ENCODE results near the gene RAB27B.

RAB27B gene

DNA sequence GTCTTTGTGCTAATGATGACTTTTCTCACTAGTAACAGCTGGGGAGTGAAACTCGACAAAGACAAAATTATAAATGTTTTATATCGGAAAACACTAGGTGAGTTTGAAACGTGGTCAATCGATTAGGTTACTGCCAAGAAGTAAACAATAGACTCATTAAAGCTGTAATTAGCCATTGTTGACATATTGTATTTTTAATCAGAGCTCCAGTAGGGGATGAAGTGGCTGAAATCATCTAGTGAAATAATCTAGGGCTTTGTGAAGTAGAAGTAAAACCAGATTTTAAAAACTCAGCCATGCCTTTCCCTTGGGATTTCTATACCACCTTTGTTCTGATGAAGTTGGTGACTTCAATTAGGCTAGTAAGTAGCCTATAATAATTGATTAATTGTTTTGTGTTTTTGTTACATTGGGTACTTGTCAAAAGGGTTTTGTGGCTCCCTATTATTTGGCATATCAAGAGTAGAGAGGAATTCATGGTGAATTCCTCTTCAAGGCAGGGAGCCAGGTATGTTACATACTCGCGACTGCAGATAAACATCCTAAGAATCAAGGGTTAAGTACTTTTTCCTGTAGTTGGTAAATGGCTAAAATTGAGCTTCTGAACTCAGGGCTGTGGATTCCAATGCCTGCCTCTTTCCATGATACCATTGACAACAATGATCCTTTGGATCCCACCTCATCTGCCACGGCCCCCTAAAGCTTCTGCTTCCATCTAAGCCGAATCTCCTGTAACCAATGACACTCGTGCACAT lies 31.6 kb downstream of the RAB27B start:
- no peak for TF ChIP-seq CTCF (IDR thresholded peaks at IDR 0.05; ENCODE audit: control insufficient read depth, extremely low read depth, insufficient read depth)
- no peak overlapping the region for H3K4me3 ChIP-seq (ENCODE audit: low read depth, low read length)
- no peak for DNase-seq (ENCODE audit: low read depth)

- DNase-seq (ENCODE audit: low read depth), result no peak
- TF ChIP-seq CTCF (IDR thresholded peaks at IDR 0.05; ENCODE audit: control insufficient read depth, extremely low read depth, insufficient read depth), result no peak
- no peak overlapping the region for H3K4me3 ChIP-seq (ENCODE audit: low read depth, low read length)
Measured at GRCh38 chr18:54860941-54861340, 32.7 kb downstream of the RAB27B start.

DNA sequence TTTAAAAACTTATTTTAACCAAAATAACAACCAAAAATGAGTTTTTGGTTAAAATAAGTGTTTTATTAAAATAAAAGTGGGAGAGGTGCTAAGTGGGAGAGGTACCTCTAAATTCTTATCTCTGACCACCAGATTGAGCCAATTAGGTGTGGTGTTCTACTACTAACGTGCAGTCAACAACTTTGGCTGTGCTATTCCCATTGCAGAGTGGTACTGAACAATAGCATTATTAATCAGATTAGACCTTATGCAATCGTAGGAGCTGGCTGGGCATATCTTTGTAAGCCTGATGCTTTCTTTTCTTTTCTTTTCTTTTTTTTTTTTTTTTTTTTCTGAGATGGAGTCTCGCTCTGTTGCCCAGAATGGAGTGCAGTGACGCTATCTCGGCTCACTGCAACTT lies 38.9 kb downstream of the RAB27B start:
- DNase-seq (ENCODE audit: low read depth), result no peak
- TF ChIP-seq CTCF (IDR thresholded peaks at IDR 0.05; ENCODE audit: control insufficient read depth, extremely low read depth, insufficient read depth), result no peak
- H3K4me3 ChIP-seq (ENCODE audit: low read depth, low read length), result no peak overlapping the region

- no peak overlapping the region for H3K4me3 ChIP-seq (ENCODE audit: low read depth, low read length)
- no peak for DNase-seq (ENCODE audit: low read depth)
- TF ChIP-seq CTCF (IDR thresholded peaks at IDR 0.05; ENCODE audit: control insufficient read depth, extremely low read depth, insufficient read depth), result no peak
Measured at GRCh38 chr18:54871231-54871630, 43.0 kb downstream of the RAB27B start.

GRCh38 chr18:54872681-54873080 lies 44.4 kb downstream of the RAB27B start:
- DNase-seq (ENCODE audit: low read depth), result no peak
- no peak overlapping the region for H3K4me3 ChIP-seq (ENCODE audit: low read depth, low read length)
- no peak for TF ChIP-seq CTCF (IDR thresholded peaks at IDR 0.05; ENCODE audit: control insufficient read depth, extremely low read depth, insufficient read depth)

DNA sequence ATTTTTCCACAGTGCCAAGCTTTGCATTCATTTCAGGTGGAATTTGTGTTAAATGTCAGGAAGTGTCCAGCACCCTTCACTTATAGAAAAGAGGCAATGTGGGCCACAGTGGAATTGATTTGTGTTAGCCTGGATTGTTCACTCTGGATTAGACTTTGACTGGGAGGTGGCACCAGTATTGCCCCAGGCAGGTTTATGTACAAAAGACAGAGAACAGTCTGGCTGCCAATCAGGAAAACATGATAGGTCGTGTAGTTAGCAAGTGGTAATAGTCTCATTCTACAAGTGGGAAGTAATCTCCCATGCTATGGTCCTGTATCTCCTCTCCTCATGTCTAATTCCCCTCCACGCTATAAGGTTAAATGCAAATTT lies 45.6 kb downstream of the RAB27B start:
- no peak for TF ChIP-seq CTCF (IDR thresholded peaks at IDR 0.05; ENCODE audit: control insufficient read depth, extremely low read depth, insufficient read depth)
- H3K4me3 ChIP-seq (ENCODE audit: low read depth, low read length), result no peak overlapping the region
- no peak for DNase-seq (ENCODE audit: low read depth)

DNA sequence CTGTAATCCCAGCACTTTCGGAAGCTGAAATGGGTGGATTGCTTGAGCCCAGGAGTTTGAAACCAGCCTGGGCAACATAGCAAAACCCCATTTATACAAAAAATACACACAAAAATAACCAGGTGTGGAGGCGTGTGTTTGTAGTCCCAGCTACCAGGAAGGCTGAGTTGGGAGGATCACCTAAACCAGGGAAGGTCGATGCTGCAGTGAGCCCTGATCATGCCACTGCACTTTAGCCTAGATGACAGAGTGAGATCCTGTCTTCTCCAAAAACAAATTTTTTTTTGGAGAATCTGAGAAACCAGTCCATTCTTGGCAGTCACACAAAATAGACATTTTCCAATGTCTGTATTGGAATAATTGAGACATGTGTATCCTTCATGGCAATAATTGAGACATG lies 46.8 kb downstream of the RAB27B start:
- TF ChIP-seq CTCF (IDR thresholded peaks at IDR 0.05; ENCODE audit: control insufficient read depth, extremely low read depth, insufficient read depth), result no peak
- DNase-seq (ENCODE audit: low read depth), result no peak
- H3K4me3 ChIP-seq (ENCODE audit: low read depth, low read length), result no peak overlapping the region
